ENCODE results near the gene EN2.

Gene EN2

GRCh38 chr7:155487509-155488482 lies 29.9 kb downstream of the EN2 start:
- H3K9me3 Mint-ChIP-seq, result peaks cover 2% of the 10 kb centered on the region
- peaks cover 4% of the 10 kb centered on the region for H3K27me3 Mint-ChIP-seq
- H3K4me3 Mint-ChIP-seq, result no peak overlapping the region
- ATAC-seq (ENCODE audit: low read depth) (no peak), DNase-seq (ENCODE audit: low spot score in 2 of 2) (no peak)
- H3K4me1 Mint-ChIP-seq, result peaks cover 22% of the 10 kb centered on the region
- peaks cover 6% of the 10 kb centered on the region for H3K36me3 Mint-ChIP-seq
- no peak overlapping the region for H3K27ac Mint-ChIP-seq

- DNase-seq (ENCODE audit: low spot score in 2 of 2), result no peak
- Mint-ChIP-seq H3K36me3 (peaks cover 6% of the 10 kb centered on the region), H3K27me3 (peaks cover 4% of the 10 kb centered on the region), H3K9me3 (peaks cover 2% of the 10 kb centered on the region), H3K4me3 (peak overlapping the region; percentile 92), H3K27ac (peak overlapping the region; percentile 73), H3K4me1 (peaks cover 22% of the 10 kb centered on the region)
- no peak for ATAC-seq (ENCODE audit: low read depth)
Measured at GRCh38 chr7:155488483-155489127, 30.7 kb downstream of the EN2 start.

- Mint-ChIP-seq H3K9me3 (peaks cover 2% of the 10 kb centered on the region), H3K36me3 (peaks cover 6% of the 10 kb centered on the region), H3K4me3 (peak overlapping the region; percentile 92), H3K4me1 (peaks cover 22% of the 10 kb centered on the region), H3K27ac (peak overlapping the region; percentile 73), H3K27me3 (peaks cover 4% of the 10 kb centered on the region)
- peak; percentile 74 for ATAC-seq (ENCODE audit: low read depth)
- DNase-seq (ENCODE audit: low spot score in 2 of 2), result no peak
Measured at GRCh38 chr7:155489158-155489840, 31.4 kb downstream of the EN2 start.

- H3K27me3 Mint-ChIP-seq, result peaks cover 4% of the 10 kb centered on the region
- peaks cover 6% of the 10 kb centered on the region for H3K36me3 Mint-ChIP-seq
- H3K4me1 Mint-ChIP-seq, result peaks cover 22% of the 10 kb centered on the region
- peak overlapping the region; percentile 92 for H3K4me3 Mint-ChIP-seq
- DNase-seq (ENCODE audit: low spot score in 2 of 2) (no peak), ATAC-seq (ENCODE audit: low read depth) (no peak)
- peak overlapping the region; percentile 96 for H3K27ac Mint-ChIP-seq
- peaks cover 2% of the 10 kb centered on the region for H3K9me3 Mint-ChIP-seq
Measured at GRCh38 chr7:155489862-155490696, 32.1 kb downstream of the EN2 start.

GRCh38 chr7:155490697-155491628 lies 33.0 kb downstream of the EN2 start:
- H3K27ac Mint-ChIP-seq, result peak overlapping the region; percentile 96
- DNase-seq (ENCODE audit: low spot score in 2 of 2) (peak; percentile 39 to 51), ATAC-seq (ENCODE audit: low read depth) (peak; percentile 74)
- peaks cover 6% of the 10 kb centered on the region for H3K36me3 Mint-ChIP-seq
- peak overlapping the region; percentile 92 for H3K4me3 Mint-ChIP-seq
- peaks cover 4% of the 10 kb centered on the region for H3K27me3 Mint-ChIP-seq
- peaks cover 2% of the 10 kb centered on the region for H3K9me3 Mint-ChIP-seq
- H3K4me1 Mint-ChIP-seq, result peaks cover 22% of the 10 kb centered on the region

GRCh38 chr7:155491812-155492211 lies 33.9 kb downstream of the EN2 start:
- no peak for DNase-seq (ENCODE audit: low spot score in 2 of 2)
- peaks cover 6% of the 10 kb centered on the region for H3K36me3 Mint-ChIP-seq
- peak overlapping the region; percentile 92 for H3K4me3 Mint-ChIP-seq
- peaks cover 2% of the 10 kb centered on the region for H3K9me3 Mint-ChIP-seq
- peak overlapping the region; percentile 96 for H3K27ac Mint-ChIP-seq
- peaks cover 4% of the 10 kb centered on the region for H3K27me3 Mint-ChIP-seq
- ATAC-seq (ENCODE audit: low read depth), result no peak
- peaks cover 22% of the 10 kb centered on the region for H3K4me1 Mint-ChIP-seq

GRCh38 chr7:155493744-155494538 lies 36.0 kb downstream of the EN2 start:
- DNase-seq (ENCODE audit: low spot score in 2 of 2) (no peak), ATAC-seq (ENCODE audit: low read depth) (no peak)
- peaks cover 10% of the 10 kb centered on the region for H3K27me3 Mint-ChIP-seq
- peaks cover 2% of the 10 kb centered on the region for H3K9me3 Mint-ChIP-seq
- H3K4me3 Mint-ChIP-seq, result no peak overlapping the region
- H3K4me1 Mint-ChIP-seq, result peaks cover 18% of the 10 kb centered on the region
- peaks cover 6% of the 10 kb centered on the region for H3K36me3 Mint-ChIP-seq
- no peak overlapping the region for H3K27ac Mint-ChIP-seq

- H3K27me3 Mint-ChIP-seq, result peaks cover 14% of the 10 kb centered on the region
Measured at GRCh38 chr7:155494551-155494950, 36.6 kb downstream of the EN2 start.

GRCh38 chr7:155495440-155496248 lies 37.7 kb downstream of the EN2 start:
- Mint-ChIP-seq H3K4me1 (peaks cover 11% of the 10 kb centered on the region), H3K27ac (no peak overlapping the region), H3K4me3 (no peak overlapping the region), H3K9me3 (peaks cover 2% of the 10 kb centered on the region), H3K36me3 (peaks cover 6% of the 10 kb centered on the region), H3K27me3 (peaks cover 17% of the 10 kb centered on the region)
- no peak for DNase-seq (ENCODE audit: low spot score in 2 of 2)
- ATAC-seq (ENCODE audit: low read depth), result no peak

More at GRCh38 chr7:155494551-155494950, 36.6 kb downstream of the EN2 start:
- ATAC-seq (ENCODE audit: low read depth) (no peak), DNase-seq (ENCODE audit: low spot score in 2 of 2) (no peak)
- peaks cover 6% of the 10 kb centered on the region for H3K36me3 Mint-ChIP-seq
- no peak overlapping the region for H3K27ac Mint-ChIP-seq
- peaks cover 2% of the 10 kb centered on the region for H3K9me3 Mint-ChIP-seq
- peaks cover 15% of the 10 kb centered on the region for H3K4me1 Mint-ChIP-seq
- no peak overlapping the region for H3K4me3 Mint-ChIP-seq

GRCh38 chr7:155496267-155497005 lies 38.5 kb downstream of the EN2 start:
- Mint-ChIP-seq H3K27ac (no peak overlapping the region), H3K4me3 (no peak overlapping the region), H3K9me3 (no peaks in the 10 kb centered on the region), H3K4me1 (peaks cover 6% of the 10 kb centered on the region), H3K36me3 (peaks cover 3% of the 10 kb centered on the region), H3K27me3 (peaks cover 17% of the 10 kb centered on the region)
- DNase-seq (ENCODE audit: low spot score in 2 of 2) (no peak), ATAC-seq (ENCODE audit: low read depth) (no peak)

All from memory B cell (primary cell).